SK-N-SH treated with all-trans-retinoic acid at 6 μM for 48 hours (cell line): ENCODE data around the gene UHRF1.

ENCODE experiments used
- CREB5 ChIP-seq: fragments of 250-450 bp; sonication (Bioruptor Pico); IDR thresholded peaks from 2 replicates; pipeline ENCODE4 v1.5.1; 2020; ENCODE audit warnings: low read depth, mild to moderate bottlenecking, moderate library complexity
- CSRNP3 ChIP-seq: fragments of 250-450 bp; sonication (Bioruptor Pico); IDR thresholded peaks from 2 replicates; pipeline ENCODE4 v1.5.1; 2021; ENCODE audit warnings: mild to moderate bottlenecking, moderate library complexity
- ESRRG ChIP-seq: fragments of 250-450 bp; sonication (Bioruptor Pico); IDR thresholded peaks from 2 replicates; pipeline ENCODE4 v1.6.1; 2021; ENCODE audit warnings: mild to moderate bottlenecking
- GLIS3 ChIP-seq: fragments of 250-450 bp; sonication (Bioruptor Pico); IDR thresholded peaks from 2 replicates; pipeline ENCODE4 v1.5.0; 2020; ENCODE audit warnings: mild to moderate bottlenecking, moderate library complexity
- PATZ1 ChIP-seq: fragments of 250-450 bp; sonication (Bioruptor Pico); IDR thresholded peaks from 2 replicates; pipeline ENCODE4 v1.8.0; 2020; ENCODE audit warnings: mild to moderate bottlenecking, moderate library complexity, borderline replicate concordance
- RARB ChIP-seq: fragments of 250-450 bp; sonication (Bioruptor Pico); IDR thresholded peaks from 2 replicates; pipeline ENCODE4 v1.8.0; 2021; ENCODE audit warnings: mild to moderate bottlenecking, moderate library complexity
- TOX ChIP-seq: fragments of 250-450 bp; sonication (Bioruptor Pico); IDR thresholded peaks from 2 replicates; pipeline ENCODE4 v1.8.0; 2021; ENCODE audit warnings: mild to moderate bottlenecking, moderate library complexity, borderline replicate concordance
- TSHZ2 ChIP-seq: fragments of 250-450 bp; sonication (Bioruptor Pico); IDR thresholded peaks from 2 replicates; pipeline ENCODE4 v1.5.0; 2020; ENCODE audit warnings: mild to moderate bottlenecking, moderate library complexity
- ZFP3 ChIP-seq: fragments of 250-450 bp; sonication (Bioruptor Pico); IDR thresholded peaks from 2 replicates; pipeline ENCODE4 v1.5.0; 2020; ENCODE audit warnings: mild to moderate bottlenecking, moderate library complexity
- ZNF565 ChIP-seq: fragments of 450-650 bp; formaldehyde crosslinking; conservative IDR thresholded peaks from 2 replicates; pipeline ENCODE4 v1.5.0; 2020; ENCODE audit warnings: low read depth, mild to moderate bottlenecking, moderate library complexity
- ZNF70 ChIP-seq: fragments of 450-650 bp; formaldehyde crosslinking; IDR thresholded peaks from 2 replicates; pipeline ENCODE4 v1.5.0; 2020; ENCODE audit warnings: mild to moderate bottlenecking, moderate library complexity
- ZNF8 ChIP-seq: fragments of 450-650 bp; formaldehyde crosslinking; IDR thresholded peaks from 2 replicates; pipeline ENCODE4 v1.5.0; 2020; ENCODE audit warnings: mild to moderate bottlenecking, moderate library complexity
- TF ChIP-seq, protein P1 (sequence below): fragments of 250-450 bp; sonication (Bioruptor Pico); IDR thresholded peaks from 2 replicates; pipeline ENCODE4 v1.8.0; 2021; ENCODE audit warnings: low read depth, mild to moderate bottlenecking, moderate library complexity, borderline replicate concordance

DNA sequence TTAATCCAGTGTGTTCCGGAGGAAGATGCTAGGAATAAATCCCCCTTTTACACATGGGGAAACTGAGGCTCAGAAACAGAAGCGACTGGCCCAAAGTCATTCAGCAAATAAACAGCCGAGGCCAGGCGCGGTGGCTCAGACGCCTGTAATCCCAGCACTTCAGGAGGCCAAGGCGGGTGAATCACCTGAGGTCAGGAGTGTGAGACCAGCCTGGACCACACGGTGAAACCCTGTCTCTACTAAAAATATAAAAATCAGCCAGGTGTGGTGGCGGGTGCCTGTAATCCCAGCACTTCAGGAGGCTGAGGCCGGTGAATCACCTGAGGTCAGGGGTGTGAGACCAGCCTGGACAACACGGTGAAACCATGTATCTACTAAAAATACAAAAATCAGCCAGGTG, 30.3 kb upstream of the UHRF1 start:
- TF ChIP-seq TSHZ2 (CRISPR knock-in tag) (no peak), PATZ1 (CRISPR knock-in tag) (no peak), RARB (CRISPR knock-in tag) (no peak), CSRNP3 (CRISPR knock-in tag) (no peak), ZNF70 (CRISPR knock-in tag) (no peak), ZFP3 (CRISPR knock-in tag) (no peak), CREB5 (no peak), ZNF565 (CRISPR knock-in tag) (no peak), GLIS3 (CRISPR knock-in tag) (no peak), ESRRG (no peak), TOX (CRISPR knock-in tag) (no peak), ZNF8 (CRISPR knock-in tag) (no peak)
- TF ChIP-seq, protein P1, sequence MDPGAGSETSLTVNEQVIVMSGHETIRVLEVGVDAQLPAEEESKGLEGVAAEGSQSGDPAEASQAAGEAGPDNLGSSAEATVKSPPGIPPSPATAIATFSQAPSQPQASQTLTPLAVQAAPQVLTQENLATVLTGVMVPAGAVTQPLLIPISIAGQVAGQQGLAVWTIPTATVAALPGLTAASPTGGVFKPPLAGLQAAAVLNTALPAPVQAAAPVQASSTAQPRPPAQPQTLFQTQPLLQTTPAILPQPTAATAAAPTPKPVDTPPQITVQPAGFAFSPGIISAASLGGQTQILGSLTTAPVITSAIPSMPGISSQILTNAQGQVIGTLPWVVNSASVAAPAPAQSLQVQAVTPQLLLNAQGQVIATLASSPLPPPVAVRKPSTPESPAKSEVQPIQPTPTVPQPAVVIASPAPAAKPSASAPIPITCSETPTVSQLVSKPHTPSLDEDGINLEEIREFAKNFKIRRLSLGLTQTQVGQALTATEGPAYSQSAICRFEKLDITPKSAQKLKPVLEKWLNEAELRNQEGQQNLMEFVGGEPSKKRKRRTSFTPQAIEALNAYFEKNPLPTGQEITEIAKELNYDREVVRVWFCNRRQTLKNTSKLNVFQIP = no peak
